Colonic mucosa (tissue), 4 donors: ENCODE results near the gene R3HCC1L. TPM values are rescaled to one million over a fixed set of nuclear protein-coding genes. Genes with fewer than 3 reads are reported as not detected.

Experiments
- DNase-seq: peaks from one replicate; pipeline ENCODE4 v3.0.0-alpha.2; 2020
- H3K27ac ChIP-seq: fragments of 200-600 bp; one replicate; pipeline ENCODE4 v1.8.0; 2021
- H3K27me3 ChIP-seq: fragments of 200-600 bp; one replicate; pipeline ENCODE4 v1.8.0; 2021
- H3K36me3 ChIP-seq: fragments of 200-600 bp; one replicate; pipeline ENCODE4 v1.8.0; 2021
- H3K4me1 ChIP-seq: fragments of 200-600 bp; one replicate; pipeline ENCODE4 v1.8.0; 2021; ENCODE audit warnings: mild to moderate bottlenecking
- H3K4me3 ChIP-seq: fragments of 200-600 bp; one replicate; pipeline ENCODE4 v1.8.0; 2021
- H3K9ac ChIP-seq, 2 donors: one replicate each; pipeline ENCODE4 v1.7.0; 2013; ENCODE audit warnings: control low read depth in 2 of 2, low read depth in 2 of 2, low read length in 2 of 2
- H3K9me3 ChIP-seq: fragments of 200-600 bp; one replicate; pipeline ENCODE4 v1.8.0; 2021
- intact Hi-C: fragments of 100-400 bp; cut with DNase I; formaldehyde crosslinking; loops from one replicate; pipeline ENCODE4 v1.14.1; 2022
- total RNA-seq, 2 donors: library from RNA; stranded (reverse); fragmentation: NEBNext Ultra II Directional in 1 of 2; extraction: Animal tissue kit (Norgen Biotek cat#: 25700) in 1 of 2; gene quantifications; one replicate each; pipeline ENCODE4 v1.2.1, GENCODE V29; 2021
- TF ChIP-seq, protein P1 (sequence below): fragments of 200-600 bp; IDR thresholded peaks from one replicate; pipeline ENCODE4 v1.8.0; 2022; ENCODE audit warnings: antibody characterized with exemption, mild to moderate bottlenecking
- donor health status: healthy.
- donor health status: DM: no; HTN: no; CAD: no.
- donor health status: DM: no; HTN: no; CAD: no.

Gene R3HCC1L
- total RNA-seq, 2 donors from 2014 or later = 16.7 to 16.8 TPM

DNA sequence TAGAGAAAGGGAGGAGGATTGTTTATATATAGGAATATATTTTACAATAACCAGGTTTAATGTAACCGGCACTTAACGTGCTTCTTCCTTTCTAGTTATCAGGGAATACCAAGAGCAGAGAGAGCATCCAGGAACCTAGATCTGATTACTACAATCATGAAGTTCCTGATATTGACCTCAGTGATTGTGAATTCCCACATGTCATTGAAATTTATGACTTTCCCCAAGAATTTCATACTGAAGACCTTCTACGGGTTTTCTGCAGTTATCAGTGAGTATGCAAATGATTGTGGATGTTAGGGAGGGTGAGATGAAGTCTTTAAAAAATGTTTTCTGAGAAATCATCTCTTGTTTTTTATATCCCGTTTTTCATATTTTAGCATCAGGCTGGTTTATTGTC is 97.0 kb downstream of the R3HCC1L start:
- no peak overlapping the region for H3K4me3 ChIP-seq
- no peaks in the 10 kb centered on the region for H3K4me1 ChIP-seq
- no peak overlapping the region for H3K9ac ChIP-seq
- H3K27me3 ChIP-seq = no peaks in the 10 kb centered on the region
- no peak overlapping the region for H3K27ac ChIP-seq
- intact Hi-C loops = no loop called here
- no peaks in the 10 kb centered on the region for H3K9me3 ChIP-seq
- no peak for DNase-seq
- TF ChIP-seq, protein P1, sequence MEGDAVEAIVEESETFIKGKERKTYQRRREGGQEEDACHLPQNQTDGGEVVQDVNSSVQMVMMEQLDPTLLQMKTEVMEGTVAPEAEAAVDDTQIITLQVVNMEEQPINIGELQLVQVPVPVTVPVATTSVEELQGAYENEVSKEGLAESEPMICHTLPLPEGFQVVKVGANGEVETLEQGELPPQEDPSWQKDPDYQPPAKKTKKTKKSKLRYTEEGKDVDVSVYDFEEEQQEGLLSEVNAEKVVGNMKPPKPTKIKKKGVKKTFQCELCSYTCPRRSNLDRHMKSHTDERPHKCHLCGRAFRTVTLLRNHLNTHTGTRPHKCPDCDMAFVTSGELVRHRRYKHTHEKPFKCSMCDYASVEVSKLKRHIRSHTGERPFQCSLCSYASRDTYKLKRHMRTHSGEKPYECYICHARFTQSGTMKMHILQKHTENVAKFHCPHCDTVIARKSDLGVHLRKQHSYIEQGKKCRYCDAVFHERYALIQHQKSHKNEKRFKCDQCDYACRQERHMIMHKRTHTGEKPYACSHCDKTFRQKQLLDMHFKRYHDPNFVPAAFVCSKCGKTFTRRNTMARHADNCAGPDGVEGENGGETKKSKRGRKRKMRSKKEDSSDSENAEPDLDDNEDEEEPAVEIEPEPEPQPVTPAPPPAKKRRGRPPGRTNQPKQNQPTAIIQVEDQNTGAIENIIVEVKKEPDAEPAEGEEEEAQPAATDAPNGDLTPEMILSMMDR = no peak
- no peaks in the 10 kb centered on the region for H3K36me3 ChIP-seq

DNA sequence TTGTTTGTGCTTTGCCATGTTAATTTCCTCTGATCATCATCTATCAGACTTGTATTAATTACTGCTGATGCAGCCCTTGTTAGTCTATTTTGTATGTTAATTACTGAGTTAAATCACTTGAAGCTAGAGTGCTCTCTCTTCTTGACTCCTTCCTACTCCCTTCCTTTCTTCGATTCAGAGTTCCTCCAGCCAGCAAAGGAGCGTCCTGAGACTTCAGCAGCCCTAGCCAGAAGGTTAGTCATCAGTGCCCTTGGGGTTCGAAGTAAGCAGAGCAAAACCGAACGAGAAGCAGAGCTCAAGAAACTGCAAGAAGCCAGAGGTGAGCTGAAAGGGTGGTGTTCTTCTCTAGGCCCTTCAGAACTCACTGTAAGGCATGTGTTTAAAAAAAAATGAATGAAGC is 101.4 kb downstream of the R3HCC1L start:
- H3K9me3 ChIP-seq = no peaks in the 10 kb centered on the region
- H3K9ac ChIP-seq = no peak overlapping the region
- intact Hi-C loops = no loop called here
- H3K4me3 ChIP-seq = no peak overlapping the region
- H3K27ac ChIP-seq = no peak overlapping the region
- no peaks in the 10 kb centered on the region for H3K4me1 ChIP-seq
- TF ChIP-seq, protein P1 = no peak
- no peak for DNase-seq
- no peaks in the 10 kb centered on the region for H3K36me3 ChIP-seq
- H3K27me3 ChIP-seq = no peaks in the 10 kb centered on the region

DNA sequence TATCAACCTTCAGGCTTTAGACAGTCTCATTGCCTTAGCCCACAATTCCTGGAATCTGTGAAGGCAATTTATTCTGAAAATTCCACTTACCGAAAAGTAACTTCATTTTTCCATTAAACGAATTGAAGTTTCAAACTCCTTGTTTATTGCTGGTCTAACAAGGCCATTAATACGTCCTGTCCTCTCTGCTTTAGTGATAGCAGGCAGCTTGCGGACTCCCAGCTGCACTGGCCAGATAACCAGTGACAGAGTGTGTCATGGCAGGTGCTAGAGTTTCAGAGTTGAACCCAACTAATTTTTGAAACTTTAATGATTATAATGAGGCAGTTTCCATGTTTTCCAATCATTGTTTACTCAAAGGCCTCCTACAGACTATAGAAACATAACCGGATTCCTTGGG is 102.4 kb downstream of the R3HCC1L start:
- Histone ChIP-seq H3K9me3 (no peaks in the 10 kb centered on the region), H3K4me1 (no peaks in the 10 kb centered on the region), H3K27ac (no peak overlapping the region), H3K36me3 (no peaks in the 10 kb centered on the region), H3K9ac (no peak overlapping the region), H3K27me3 (no peaks in the 10 kb centered on the region), H3K4me3 (no peak overlapping the region)
- intact Hi-C loops = no loop called here
- TF ChIP-seq, protein P1 = no peak
- DNase-seq = no peak

DNA sequence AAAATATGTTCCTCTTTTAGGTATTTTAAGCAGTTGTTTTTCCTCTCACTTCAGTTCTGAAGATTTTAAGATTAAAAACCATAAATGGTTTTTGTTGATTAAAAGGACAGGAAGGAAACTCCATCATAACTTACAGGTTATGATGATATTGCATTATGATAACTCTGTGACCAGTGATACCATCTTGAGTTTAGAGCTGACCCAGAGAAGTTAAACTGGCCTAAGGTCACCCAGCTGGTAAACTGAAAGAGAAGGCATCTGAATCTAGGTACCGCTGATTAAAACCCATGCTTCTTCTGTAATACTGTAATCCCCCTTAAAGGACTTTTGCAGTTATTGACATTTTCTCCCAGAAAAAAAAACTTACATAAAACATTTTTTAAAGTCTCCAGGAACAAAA is 103.9 kb downstream of the R3HCC1L start:
- TF ChIP-seq, protein P1 = no peak
- no peak overlapping the region for H3K27ac ChIP-seq
- no peaks in the 10 kb centered on the region for H3K27me3 ChIP-seq
- intact Hi-C loops = no loop called here
- H3K9me3 ChIP-seq = no peaks in the 10 kb centered on the region
- no peaks in the 10 kb centered on the region for H3K36me3 ChIP-seq
- H3K4me3 ChIP-seq = no peak overlapping the region
- H3K9ac ChIP-seq = no peak overlapping the region
- H3K4me1 ChIP-seq = no peaks in the 10 kb centered on the region
- no peak for DNase-seq

DNA sequence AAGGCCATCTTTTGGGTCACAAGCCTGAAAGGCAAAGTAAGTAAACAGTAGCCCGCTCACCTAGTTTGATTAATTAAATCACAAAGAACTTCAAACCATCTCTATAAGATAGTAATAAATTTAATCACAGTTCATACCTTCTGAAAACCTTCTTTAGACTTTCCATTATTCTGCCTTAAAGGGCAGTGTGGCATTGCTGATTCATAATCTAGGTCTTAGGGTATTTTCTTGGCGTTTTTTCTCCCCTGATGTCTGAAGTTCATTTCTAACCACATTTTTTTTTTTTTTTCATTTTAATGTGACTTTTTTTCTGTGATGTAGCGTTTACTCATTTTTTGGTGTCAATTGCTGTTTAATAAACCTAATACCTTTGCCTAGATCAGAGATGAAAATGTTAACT is 106.1 kb downstream of the R3HCC1L start:
- Histone ChIP-seq H3K27ac (no peak overlapping the region), H3K9ac (no peak overlapping the region), H3K9me3 (no peaks in the 10 kb centered on the region), H3K4me3 (no peak overlapping the region), H3K4me1 (no peaks in the 10 kb centered on the region), H3K36me3 (peaks cover 5% of the 10 kb centered on the region), H3K27me3 (no peaks in the 10 kb centered on the region)
- TF ChIP-seq, protein P1 = no peak
- intact Hi-C loops = no loop called here
- no peak for DNase-seq

DNA sequence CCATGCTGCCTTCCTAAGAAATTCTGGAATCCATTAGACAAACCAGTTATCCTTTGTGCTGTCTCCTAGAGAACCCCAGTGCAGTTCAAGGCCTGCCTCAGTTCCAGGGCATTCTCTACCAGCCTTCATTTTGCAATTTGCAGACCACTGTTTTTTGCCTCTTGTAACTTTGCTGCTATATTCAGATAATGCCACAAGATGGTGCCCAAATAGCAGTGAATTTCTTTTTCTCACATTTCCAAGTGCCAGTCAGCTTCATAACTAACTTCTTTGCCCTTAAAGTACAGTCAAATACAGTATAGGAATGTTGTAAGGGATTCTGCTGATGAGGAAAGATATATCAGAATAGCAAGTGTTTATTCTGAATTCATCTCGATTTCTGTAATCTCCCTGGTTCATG is 108.4 kb downstream of the R3HCC1L start:
- Histone ChIP-seq H3K27ac (no peak overlapping the region), H3K27me3 (no peaks in the 10 kb centered on the region), H3K9ac (no peak overlapping the region), H3K36me3 (peaks cover 5% of the 10 kb centered on the region), H3K4me3 (no peak overlapping the region), H3K9me3 (no peaks in the 10 kb centered on the region), H3K4me1 (no peaks in the 10 kb centered on the region)
- DNase-seq = no peak
- intact Hi-C loops = no loop called here
- TF ChIP-seq, protein P1 = no peak
